ENCODE measurements around the gene VSIG2.
"Not testable (repeated sequence)": the region's sequence is repeated elsewhere in the genome, so short reads cannot be mapped to it uniquely, and the experiment has no call there.

VSIG2 gene

DNA sequence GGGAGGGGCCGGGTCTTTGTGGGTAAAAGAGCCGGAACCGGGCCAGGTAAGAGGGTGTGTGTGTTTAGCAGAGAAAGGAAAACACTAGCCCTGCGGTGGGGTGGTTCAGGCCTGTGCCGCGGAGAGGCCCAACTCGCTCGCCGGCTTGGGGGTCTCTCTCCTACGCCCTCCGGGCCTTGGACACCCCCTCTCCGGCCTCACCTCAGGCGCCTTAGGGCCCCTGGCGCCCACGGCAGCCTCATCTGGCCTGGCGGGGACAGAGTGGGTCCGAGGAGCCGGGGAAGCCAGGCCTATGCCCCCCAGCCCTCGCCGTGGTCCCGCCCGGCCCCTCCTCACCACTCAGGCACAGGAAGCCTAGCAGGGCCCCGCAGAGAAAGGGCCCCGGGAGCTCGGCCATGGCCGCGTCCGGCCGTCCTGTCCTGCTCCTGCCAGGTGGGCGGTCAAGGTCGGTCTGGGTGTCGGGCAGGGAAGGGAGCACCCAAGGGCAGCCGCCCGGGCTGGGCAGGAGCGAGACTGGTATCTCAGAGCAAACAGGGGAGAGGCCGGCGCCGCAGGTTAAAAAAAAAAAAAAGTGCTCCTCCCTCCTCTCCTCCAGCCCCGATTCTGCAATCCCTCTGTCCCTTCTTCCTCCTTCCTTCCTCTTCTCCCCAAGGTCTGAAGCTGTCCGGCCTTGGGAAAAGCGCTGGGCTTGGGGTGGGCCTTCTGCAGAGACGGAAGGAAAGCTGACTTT lies at the start of gene VSIG2:
Gene VSIG2, minus strand, starts transcription at position 515 of the 730 bp plus-strand sequence. Its CDS starts 118 bp downstream, at position 397.
- no peak for DNase-seq (ENCODE audit: low read depth)

DNA sequence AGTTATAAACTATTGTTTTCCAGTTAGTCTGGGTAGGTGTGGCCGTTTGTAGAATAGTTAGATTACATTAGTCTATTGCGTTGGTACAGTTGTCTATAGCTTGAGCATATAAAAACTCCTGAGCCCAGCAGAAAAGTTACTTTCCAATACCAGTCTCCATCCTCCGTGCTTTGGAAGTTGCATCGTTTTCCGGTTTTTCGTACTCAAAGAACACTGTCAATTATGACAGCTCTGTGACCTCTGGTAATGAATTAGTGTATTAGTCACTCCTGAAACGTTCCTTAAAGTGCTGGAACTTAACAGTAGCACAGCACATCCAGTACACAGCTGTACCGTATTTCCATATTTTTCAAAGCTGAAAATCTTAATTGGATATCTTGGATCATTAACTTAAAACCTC lies 49.0 kb upstream of the VSIG2 start:
- DNase-seq (ENCODE audit: low read depth): no peak

GRCh38 chr11:124800226-124800929 lies 48.3 kb upstream of the VSIG2 start, which contains the start of gene MSANTD2:
MSANTD2 (minus strand) TSS chr11:124800406; CDS start chr11:124800380, 26 bp downstream.
- DNase-seq (ENCODE audit: low read depth): no peak

DNA sequence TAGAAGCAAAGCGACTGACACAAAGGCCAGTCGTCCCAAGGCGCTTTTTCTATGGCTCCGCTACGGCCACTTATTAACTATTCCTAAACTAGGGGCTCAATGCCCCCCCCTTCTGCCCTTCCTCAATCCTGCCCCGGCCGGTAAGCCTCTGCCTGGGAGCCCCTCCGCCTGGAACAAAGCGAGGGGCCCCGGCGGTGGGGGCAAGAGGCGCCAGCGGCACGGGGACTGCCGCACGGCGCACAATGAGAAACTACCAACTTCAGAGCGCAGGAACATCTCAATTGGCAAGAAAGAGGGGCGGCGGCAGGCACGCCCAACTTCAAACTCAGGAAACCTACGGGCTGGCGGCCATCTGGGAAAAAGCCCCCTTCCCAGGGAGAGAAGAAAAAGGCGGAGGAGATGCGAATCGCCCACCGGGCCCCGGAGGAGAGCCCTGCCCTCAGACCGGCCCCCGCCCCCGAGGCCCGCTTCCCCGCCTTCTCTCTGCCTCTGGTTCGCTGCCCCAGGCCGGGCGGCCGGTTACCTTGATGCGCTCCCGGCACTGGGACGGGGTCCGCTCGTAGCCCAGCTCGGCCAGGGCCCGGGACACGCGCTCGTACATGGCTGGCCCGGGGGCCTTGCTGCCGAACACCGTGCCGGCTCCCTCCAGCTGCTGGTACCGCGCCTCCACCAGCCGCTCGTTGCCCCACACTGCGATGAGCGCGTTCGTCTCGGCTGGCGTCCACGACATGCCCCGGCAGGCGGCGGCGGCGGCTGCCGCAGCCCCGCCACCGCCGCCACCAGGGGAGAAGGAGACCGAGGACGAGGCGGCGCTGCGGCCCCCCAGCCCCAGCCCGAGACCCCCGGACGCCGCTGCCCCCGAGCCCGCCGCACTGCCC lies 47.5 kb upstream of the VSIG2 start:
- DNase-seq (ENCODE audit: low read depth): no peak

DNA sequence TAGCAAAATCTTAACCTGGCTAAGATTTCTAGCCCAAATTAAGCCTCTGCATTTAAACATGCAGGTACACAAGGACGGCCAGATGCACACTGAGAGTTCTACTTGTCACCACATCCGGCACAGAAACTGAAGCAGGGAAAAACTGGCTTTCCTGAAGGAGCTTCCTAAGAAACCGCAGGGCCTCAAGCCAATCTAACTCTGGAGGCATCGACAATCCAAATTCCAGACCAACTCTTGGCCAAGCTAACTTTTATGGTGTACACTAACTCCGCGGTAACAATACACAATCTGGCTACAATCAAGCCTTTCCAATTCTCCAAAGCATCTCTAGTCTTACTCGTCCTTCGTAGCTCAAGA lies 46.9 kb upstream of the VSIG2 start:
- no peak for DNase-seq (ENCODE audit: low read depth)

DNA sequence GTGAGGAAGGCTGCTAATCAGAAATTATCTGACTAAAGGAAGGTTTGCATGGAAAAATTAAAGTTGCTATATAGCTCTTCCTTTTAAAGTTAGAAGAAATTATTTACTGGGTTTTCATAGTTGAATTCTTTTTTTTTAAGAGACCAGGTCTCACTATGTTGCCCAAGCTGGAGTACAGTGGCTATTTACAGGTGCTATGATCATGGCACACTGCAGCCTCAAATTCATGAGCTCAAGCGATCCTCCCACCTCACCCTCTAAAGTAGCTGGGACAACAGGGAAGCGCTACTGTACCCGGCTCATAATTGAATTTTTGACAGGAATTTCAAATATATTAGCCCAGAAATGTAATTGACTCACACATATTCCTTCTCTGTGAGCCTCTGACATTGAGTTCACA lies 44.3 kb upstream of the VSIG2 start:
- DNase-seq (ENCODE audit: low read depth): no peak

DNA sequence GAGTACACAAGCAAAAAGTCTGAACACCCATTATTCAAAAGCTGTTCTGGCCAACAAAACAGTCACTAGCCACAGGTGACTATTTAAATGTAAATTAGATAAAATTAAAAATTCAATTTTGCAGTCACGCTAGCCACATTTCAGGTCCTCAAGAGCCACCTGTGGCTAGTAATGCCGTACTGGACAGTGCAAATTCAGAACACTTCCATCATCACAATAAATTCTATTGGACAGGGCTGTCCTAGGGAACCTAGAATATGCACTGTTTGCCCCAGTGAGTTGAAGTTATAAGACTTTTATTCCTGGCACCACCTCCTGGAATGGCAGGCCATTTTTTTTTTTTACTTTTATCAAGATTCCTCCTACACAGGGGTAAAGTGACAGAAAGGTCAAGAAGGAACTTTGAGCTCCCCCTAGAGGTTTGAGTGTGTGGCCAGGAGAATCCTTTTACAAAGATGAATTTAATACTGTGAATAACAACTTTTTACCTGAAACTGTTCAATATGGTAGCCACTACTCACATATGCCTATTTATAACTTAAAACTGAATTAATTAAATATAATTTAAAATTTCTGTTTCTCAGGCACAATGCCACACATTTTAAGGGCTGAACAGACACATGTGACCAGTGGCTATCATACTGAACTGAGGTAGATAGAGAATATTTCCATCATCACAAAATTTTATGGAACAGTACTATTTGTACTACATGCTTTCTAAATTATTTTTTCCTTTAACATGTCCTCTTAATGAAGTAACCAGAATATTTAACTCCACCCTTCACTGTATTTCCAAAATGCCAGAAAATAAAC lies 41.6 kb upstream of the VSIG2 start:
- no peak for DNase-seq (ENCODE audit: low read depth)

DNA sequence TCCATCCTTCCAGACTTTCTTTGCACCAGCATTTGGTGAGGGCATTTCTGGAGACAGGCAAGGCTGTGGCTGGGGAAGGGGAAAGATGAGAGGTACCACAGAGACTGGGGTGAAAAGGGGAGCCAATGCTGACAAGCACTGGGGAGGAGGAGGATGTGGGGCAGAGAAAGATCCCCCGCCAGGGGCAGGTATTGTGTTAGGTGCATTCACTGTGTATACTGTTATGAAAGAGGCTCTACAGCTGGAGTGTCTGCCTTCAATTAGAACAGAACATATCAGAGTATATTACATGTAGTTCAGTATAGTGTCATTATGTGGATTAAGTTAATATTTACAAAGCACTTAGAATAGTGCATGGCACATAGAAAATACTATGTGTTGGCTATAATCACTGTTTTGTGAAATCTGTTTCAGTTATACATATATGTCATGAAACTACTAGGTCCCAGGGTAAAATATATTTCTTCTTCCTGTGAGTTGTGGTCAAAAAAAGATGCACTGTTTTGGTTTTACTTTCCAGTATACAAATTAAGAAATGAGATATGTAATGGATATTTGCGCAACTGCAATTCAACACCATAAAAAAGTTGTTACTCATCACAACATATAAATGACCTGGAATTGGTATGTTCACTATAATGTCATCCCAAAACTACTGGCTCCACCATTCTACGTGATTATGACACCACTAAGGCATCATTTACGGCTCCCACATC lies 39.7 kb upstream of the VSIG2 start:
- no peak for DNase-seq (ENCODE audit: low read depth)

GRCh38 chr11:124788521-124788920 lies 36.5 kb upstream of the VSIG2 start:
- no peak for DNase-seq (ENCODE audit: low read depth)

- no peak for DNase-seq (ENCODE audit: low read depth)
Observed at GRCh38 chr11:124784051-124784450, 32.0 kb upstream of the VSIG2 start.

DNA sequence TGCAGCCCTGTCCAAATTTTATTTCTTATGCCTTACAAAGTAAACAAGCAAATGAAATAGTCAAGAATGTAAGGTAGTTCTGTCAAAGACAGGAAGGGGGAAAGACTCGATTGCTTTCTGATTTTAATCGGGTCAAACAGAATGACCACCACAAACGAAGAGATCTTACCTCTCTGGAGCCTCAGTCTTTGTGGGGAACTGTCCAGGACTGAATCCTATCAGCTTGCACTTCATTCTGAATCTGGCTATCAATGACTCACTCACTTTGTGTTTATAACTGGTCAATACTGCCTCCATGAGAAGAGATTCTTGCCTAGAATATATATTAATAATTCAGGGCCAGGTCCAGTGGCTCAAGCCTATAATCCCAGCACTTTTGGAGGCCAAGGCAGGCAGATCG lies 30.9 kb upstream of the VSIG2 start:
- DNase-seq (ENCODE audit: low read depth): no peak

GRCh38 chr11:124779568-124779967 lies 27.5 kb upstream of the VSIG2 start:
- DNase-seq (ENCODE audit: low read depth): no peak

- DNase-seq (ENCODE audit: low read depth): no peak
Observed at GRCh38 chr11:124778281-124778680, 26.2 kb upstream of the VSIG2 start.

DNA sequence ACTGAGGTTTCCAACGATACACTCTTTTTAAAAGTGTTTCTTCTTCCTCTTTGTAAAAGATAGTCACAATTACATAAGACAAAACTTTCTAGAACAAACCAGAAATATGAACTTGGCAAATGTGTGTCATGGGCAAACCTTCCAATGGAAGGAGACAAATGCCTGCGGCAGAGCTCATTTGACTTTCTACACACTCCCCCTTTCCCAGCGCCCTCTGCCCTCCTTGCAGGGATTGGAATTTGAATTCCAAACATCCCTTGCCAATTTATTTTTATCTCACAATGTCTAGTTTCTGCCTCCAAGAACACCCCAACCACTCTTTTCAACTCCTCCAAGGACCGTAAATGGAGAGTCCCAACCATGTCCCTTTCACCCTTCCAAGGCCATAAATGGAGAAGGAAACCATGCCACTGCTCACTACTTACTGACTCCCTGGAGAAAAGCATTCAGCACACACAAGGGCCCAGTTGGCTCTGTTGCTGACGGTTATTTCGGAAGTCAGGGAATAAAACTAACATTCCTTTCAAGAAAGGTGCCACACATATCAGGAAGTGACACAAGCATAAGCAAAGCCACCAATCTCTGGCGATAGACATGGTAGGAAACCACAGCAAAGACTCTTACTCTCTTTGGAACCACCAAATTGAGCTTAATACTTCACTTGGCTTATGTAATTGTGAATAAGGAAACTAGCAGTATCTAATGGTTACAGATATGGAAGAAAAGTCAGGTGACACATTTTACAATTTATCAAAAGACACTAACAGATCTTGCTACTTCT lies 25.0 kb upstream of the VSIG2 start:
- DNase-seq (ENCODE audit: low read depth): no peak

DNA sequence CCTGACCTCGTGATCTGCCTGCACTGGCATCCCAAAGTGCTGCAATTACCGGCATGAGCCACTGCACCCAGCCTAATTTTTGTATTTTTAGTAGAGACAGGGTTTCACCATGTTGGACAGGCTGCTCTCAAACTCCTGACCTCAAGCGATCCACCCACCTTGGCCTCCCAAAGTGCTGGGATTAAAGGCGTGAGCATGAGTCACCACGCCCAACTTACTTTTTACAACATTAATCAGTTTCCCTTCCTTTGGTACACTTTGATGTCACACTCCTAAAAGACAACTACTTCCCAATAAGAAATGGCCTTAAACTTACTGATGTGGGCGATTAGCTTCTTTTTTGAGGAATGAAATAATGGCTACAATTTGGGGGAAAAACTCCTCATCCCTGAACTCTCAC lies 18.9 kb upstream of the VSIG2 start:
- not testable (repeated sequence) for DNase-seq (ENCODE audit: low read depth)

GRCh38 chr11:124769806-124770774 lies 18.0 kb upstream of the VSIG2 start:
- no peak for DNase-seq (ENCODE audit: low read depth)

- no peak for DNase-seq (ENCODE audit: low read depth)
Observed at GRCh38 chr11:124768914-124769313, 16.9 kb upstream of the VSIG2 start.

GRCh38 chr11:124766156-124766555 lies 14.1 kb upstream of the VSIG2 start:
- DNase-seq (ENCODE audit: low read depth): peak; percentile 22

All from HS-5 (cell line).